A673 (cell line): ENCODE measurements around the gene RASAL2. TPM values are rescaled to one million over a fixed set of nuclear protein-coding genes. Genes with fewer than 3 reads are reported as not detected.

Experiments used
- BruUV-seq: library from RNA; stranded (reverse); fragments of 400-500 nt; replicated peaks from 2 replicates; lab custom pipeline; 2021; lab: Mats Ljungman, UMichigan
- CTCF ChIA-PET: fragments of 300-600 bp; sonication (Branson Sonifier 250); formaldehyde crosslinking; loops from one replicate; lab custom pipeline; 2022; ENCODE audit warnings: antibody characterized with exemption; lab: Charles Lee
- POLR2A ChIA-PET: fragments of 300-600 bp; sonication (Branson Sonifier 250); formaldehyde crosslinking; loops from one replicate; lab custom pipeline; 2022; ENCODE audit warnings: antibody characterized with exemption; ENCODE audit not compliant: low non-redundant PET; lab: Charles Lee
- DNase-seq: peaks from one replicate; pipeline ENCODE4 v3.0.0-alpha.2; 2015; ENCODE audit warnings: low spot score
- H3K27ac ChIP-seq: fragments of 200-600 bp; sonication (generic); 2 replicates; pipeline ENCODE4 v1.5.1; 2016; ENCODE audit warnings: mixed run types, low read depth, mild to moderate bottlenecking, mixed read lengths, antibody characterized with exemption, low read length; ENCODE audit not compliant: poor library complexity, severe bottlenecking
- H3K27me3 ChIP-seq: fragments of 200-600 bp; sonication (generic); replicated peaks from 2 replicates; pipeline ENCODE4 v1.6.1; 2017; ENCODE audit warnings: mixed run types, low read depth, mild to moderate bottlenecking, mixed read lengths, antibody characterized with exemption, low read length; ENCODE audit not compliant: insufficient read depth, poor library complexity
- H3K36me3 ChIP-seq: fragments of 200-600 bp; sonication (generic); 2 replicates; pipeline ENCODE4 v1.6.1; 2016; ENCODE audit warnings: mixed run types, mild to moderate bottlenecking, mixed read lengths, antibody characterized with exemption, low read length; ENCODE audit not compliant: insufficient read depth, poor library complexity, severe bottlenecking
- H3K4me1 ChIP-seq: fragments of 200-600 bp; sonication (generic); 2 replicates; pipeline ENCODE4 v1.6.1; 2017; ENCODE audit warnings: mixed run types, mild to moderate bottlenecking, mixed read lengths, antibody characterized with exemption, low read length; ENCODE audit not compliant: insufficient read depth, poor library complexity, severe bottlenecking
- H3K4me3 ChIP-seq: fragments of 200-600 bp; sonication (generic); 2 replicates; pipeline ENCODE4 v1.5.1; 2016; ENCODE audit warnings: low read depth, mixed run types, mild to moderate bottlenecking, mixed read lengths, low read length; ENCODE audit not compliant: poor library complexity, severe bottlenecking
- H3K9me3 ChIP-seq: fragments of 200-600 bp; sonication (generic); 2 replicates; pipeline ENCODE4 v1.6.1; 2016; ENCODE audit warnings: mixed run types, low read depth, mild to moderate bottlenecking, mixed read lengths, antibody characterized with exemption, low read length; ENCODE audit not compliant: poor library complexity, severe bottlenecking
- EZH2 ChIP-seq: fragments of 200-600 bp; sonication (generic); IDR thresholded peaks from 2 replicates; pipeline ENCODE4 v1.6.1; 2017; ENCODE audit warnings: borderline replicate concordance, low read depth, mild to moderate bottlenecking, mixed read lengths, antibody characterized with exemption, low read length; ENCODE audit not compliant: poor library complexity, severe bottlenecking
- intact Hi-C: fragments of 100-400 bp; cut with micrococcal nuclease; formaldehyde crosslinking; loops from one replicate; pipeline ENCODE4 v1.10.0; 2022; ENCODE audit not compliant: unreplicated experiment
- total RNA-seq: library from RNA; stranded (reverse); gene quantifications from 2 replicates; pipeline ENCODE4 v1.2.3, GENCODE V29; 2021
- TF ChIP-seq, protein P1 (sequence below): fragments of 300-800, 200-600 bp; sonication (generic); conservative IDR thresholded peaks from 2 replicates; pipeline ENCODE4 v1.5.1; 2017; ENCODE audit warnings: low read depth, mild to moderate bottlenecking, antibody characterized with exemption, low read length, moderate library complexity, mixed read lengths

The RASAL2 gene
- total RNA-seq, 1 experiment from 2014 or later: 8.3 TPM

DNA sequence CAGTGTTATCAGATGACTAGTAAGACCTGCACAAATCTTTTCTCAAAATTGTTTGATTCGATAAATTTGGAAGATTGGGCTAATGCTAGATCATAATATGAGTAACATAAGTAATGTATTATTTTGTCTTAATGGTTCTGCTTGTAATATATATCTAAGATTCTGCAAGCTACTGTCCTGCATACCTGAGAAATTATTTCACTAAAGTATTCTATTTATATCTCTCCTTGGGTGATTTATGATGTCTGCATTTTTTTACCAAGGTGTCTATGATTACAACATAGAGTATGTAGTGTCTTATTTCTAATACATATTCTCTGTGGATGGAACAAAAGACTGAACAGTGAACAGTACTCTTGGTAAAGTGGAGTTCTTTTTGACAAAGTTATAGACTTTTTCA is 236.2 kb downstream of the RASAL2 start:
- POLR2A ChIA-PET: interaction anchor here (0.5 kb wide), 1 partner anchor 1539 kb away, joined by 10 read pairs; no protein-coding TSS in a partner anchor
- H3K4me1 ChIP-seq: no peaks in the 10 kb centered on the region
- TF ChIP-seq EZH2: no peak
- TF ChIP-seq, protein P1, sequence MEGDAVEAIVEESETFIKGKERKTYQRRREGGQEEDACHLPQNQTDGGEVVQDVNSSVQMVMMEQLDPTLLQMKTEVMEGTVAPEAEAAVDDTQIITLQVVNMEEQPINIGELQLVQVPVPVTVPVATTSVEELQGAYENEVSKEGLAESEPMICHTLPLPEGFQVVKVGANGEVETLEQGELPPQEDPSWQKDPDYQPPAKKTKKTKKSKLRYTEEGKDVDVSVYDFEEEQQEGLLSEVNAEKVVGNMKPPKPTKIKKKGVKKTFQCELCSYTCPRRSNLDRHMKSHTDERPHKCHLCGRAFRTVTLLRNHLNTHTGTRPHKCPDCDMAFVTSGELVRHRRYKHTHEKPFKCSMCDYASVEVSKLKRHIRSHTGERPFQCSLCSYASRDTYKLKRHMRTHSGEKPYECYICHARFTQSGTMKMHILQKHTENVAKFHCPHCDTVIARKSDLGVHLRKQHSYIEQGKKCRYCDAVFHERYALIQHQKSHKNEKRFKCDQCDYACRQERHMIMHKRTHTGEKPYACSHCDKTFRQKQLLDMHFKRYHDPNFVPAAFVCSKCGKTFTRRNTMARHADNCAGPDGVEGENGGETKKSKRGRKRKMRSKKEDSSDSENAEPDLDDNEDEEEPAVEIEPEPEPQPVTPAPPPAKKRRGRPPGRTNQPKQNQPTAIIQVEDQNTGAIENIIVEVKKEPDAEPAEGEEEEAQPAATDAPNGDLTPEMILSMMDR: no peak
- no peak for DNase-seq
- H3K27me3 ChIP-seq: no peaks in the 10 kb centered on the region
- no peak overlapping the region for H3K4me3 ChIP-seq
- BruUV-seq: no TSS peak
- H3K36me3 ChIP-seq: no peaks in the 10 kb centered on the region
- intact Hi-C loops: no loop called here
- CTCF ChIA-PET: no interaction called here
- H3K9me3 ChIP-seq: no peaks in the 10 kb centered on the region
- H3K27ac ChIP-seq: no peak overlapping the region

DNA sequence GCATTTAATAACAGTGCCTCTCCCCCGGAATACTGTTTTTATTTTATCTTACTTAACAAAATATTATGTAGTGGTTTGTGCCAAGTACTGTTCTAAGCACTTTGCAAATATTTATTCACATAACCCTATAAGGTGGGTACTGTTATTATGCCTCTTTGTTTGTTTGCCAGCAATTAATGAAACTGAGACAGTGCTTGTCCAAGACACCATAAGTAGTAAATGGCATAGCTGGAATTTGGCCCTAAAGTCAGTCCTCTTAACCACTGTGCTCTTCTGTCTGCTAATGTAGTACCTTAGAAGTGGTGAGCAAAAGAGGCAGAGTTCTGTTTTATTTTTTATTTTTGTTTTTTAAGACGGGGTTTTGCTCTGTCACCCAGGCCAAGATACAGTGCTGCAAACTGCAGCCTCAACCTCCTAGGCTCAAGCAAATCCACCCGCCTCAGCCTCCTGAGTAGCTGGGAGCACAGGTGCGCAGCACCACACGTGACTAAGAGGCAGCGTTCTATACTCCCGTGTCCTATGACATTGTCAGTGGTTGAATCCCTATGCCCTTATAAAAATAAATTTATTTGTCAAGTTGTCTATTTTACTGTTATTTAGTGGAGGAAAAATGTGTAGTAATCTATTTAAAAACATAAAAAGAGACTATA is 237.1 kb downstream of the RASAL2 start:
- intact Hi-C loops: no loop called here
- Histone ChIP-seq H3K4me3 (no peak overlapping the region), H3K27ac (no peak overlapping the region), H3K27me3 (no peaks in the 10 kb centered on the region), H3K36me3 (no peaks in the 10 kb centered on the region), H3K9me3 (no peaks in the 10 kb centered on the region), H3K4me1 (no peaks in the 10 kb centered on the region)
- DNase-seq: no peak
- POLR2A ChIA-PET: no interaction called here
- CTCF ChIA-PET: no interaction called here
- TF ChIP-seq, protein P1: no peak
- no peak for TF ChIP-seq EZH2
- no TSS peak for BruUV-seq

DNA sequence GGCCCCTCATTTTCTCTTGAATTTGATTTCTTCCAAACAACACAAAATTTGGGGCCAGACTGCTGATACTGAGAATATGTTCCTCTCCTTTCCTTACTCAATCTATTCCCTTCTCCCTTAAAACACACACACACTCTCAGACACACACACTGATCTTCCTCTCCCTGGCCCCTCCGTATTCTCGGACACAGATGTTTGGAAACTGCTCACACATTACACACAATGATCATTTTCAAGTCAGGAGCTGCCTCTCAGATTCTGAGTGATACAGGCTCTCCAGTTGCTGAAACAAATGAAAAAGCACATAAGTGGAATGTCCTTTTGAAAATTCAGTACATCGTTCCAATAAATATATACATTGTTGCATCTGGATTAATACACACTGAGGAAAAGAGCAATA is 241.5 kb downstream of the RASAL2 start:
- Histone ChIP-seq H3K36me3 (no peaks in the 10 kb centered on the region), H3K9me3 (no peaks in the 10 kb centered on the region), H3K27me3 (no peaks in the 10 kb centered on the region), H3K4me3 (no peak overlapping the region), H3K27ac (no peak overlapping the region), H3K4me1 (peaks cover 4% of the 10 kb centered on the region)
- ChIA-PET CTCF (no interaction called here), POLR2A (no interaction called here)
- intact Hi-C loops: no loop called here
- TF ChIP-seq, protein P1: no peak
- no peak for TF ChIP-seq EZH2
- DNase-seq: no peak
- no TSS peak for BruUV-seq
